Spleen (tissue), 7 donors: Measurements from ENCODE around the gene MUSTN1.

Experiments used
- POLR2A ChIP-seq, 3 donors: fragments of 450-650 bp; IDR thresholded peaks; one replicate each; pipeline ENCODE4 v1.5.1; 2017; ENCODE audit warnings: antibody characterized with exemption in 3 of 3, mild to moderate bottlenecking in 1 of 3
- POLR2AphosphoS5 ChIP-seq, 3 donors: sonication (generic); formaldehyde crosslinking; IDR thresholded peaks; one replicate each; pipeline ENCODE4 v1.5.1; 2017; ENCODE audit warnings: antibody characterized with exemption in 3 of 3
- TF ChIP-seq, protein P1 (sequence below), 11 experiments: fragments of 200-600 bp in 7 of 11; fragments of 450-650 bp in 4 of 11; sonication (generic) in 4 of 11; IDR thresholded peaks in 8 of 11; conservative IDR thresholded peaks in 3 of 11; 1 replicate in 7 of 11; 2 replicates in 4 of 11; pipeline versions ENCODE4 v1.4.0 to v1.8.0; 2016 to 2021; ENCODE audit warnings: antibody characterized with exemption in 11 of 11, inconsistent platforms in 4 of 11, mild to moderate bottlenecking in 1 of 11
- donor health status: DM: no; HTN: no; CAD: no; lungs with moderate emphysema.
- donor health status: DM: no; HTN: no; CAD: no.
- donor health status: DM: no; HTN: no; CAD: no.

DNA sequence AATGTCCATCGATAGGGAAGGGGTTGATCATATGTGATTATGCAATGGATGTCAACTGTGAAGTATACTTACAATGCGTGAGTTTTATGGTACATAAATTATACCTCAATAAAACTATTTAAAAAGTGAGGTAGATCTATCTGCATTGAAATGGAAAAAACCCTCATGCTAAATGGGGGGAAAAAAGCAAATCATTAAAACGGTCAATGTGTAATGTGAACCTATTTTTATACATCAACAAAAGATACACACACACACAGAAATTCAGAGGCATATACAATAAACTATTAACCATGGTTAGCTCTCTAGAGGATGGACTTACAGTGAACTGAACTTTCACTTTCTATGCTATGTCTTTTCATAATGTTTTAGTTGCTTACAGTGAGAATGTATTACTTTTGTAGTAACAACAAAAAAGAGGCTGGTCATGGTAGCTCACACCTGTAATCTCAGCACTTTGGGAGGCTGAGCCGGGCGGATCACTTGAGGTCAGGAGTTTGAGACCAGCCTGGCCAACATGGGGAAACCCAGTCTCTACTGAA is 39.4 kb upstream of the MUSTN1 start:
- TF ChIP-seq POLR2A (IDR thresholded peaks at IDR 0.05) (no peak), POLR2AphosphoS5 (IDR thresholded peaks at IDR 0.05) (no peak)
- TF ChIP-seq, protein P1, sequence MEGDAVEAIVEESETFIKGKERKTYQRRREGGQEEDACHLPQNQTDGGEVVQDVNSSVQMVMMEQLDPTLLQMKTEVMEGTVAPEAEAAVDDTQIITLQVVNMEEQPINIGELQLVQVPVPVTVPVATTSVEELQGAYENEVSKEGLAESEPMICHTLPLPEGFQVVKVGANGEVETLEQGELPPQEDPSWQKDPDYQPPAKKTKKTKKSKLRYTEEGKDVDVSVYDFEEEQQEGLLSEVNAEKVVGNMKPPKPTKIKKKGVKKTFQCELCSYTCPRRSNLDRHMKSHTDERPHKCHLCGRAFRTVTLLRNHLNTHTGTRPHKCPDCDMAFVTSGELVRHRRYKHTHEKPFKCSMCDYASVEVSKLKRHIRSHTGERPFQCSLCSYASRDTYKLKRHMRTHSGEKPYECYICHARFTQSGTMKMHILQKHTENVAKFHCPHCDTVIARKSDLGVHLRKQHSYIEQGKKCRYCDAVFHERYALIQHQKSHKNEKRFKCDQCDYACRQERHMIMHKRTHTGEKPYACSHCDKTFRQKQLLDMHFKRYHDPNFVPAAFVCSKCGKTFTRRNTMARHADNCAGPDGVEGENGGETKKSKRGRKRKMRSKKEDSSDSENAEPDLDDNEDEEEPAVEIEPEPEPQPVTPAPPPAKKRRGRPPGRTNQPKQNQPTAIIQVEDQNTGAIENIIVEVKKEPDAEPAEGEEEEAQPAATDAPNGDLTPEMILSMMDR (IDR thresholded peaks at IDR 0.05 in 8 of 11, conservative IDR thresholded peaks at IDR 0.05 in 3 of 11) = no peak
